GM18519 (cell line): ENCODE data around the gene PLXNB1.
"Not testable (repeated sequence)": the region's sequence is repeated elsewhere in the genome, so short reads cannot be mapped to it uniquely, and the experiment has no call there.

Experiments used
- ATAC-seq: cut with Tn5 transposase; IDR thresholded peaks from one replicate; pipeline ENCODE4 v1.9.1; 2021; ENCODE audit warnings: mild to moderate bottlenecking, moderate library complexity; ENCODE audit not compliant: unreplicated experiment, low FRiP score

The PLXNB1 gene

GRCh38 chr3:48465531-48466378 lies 35.9 kb upstream of the PLXNB1 start:
- peak; percentile 56 for ATAC-seq

DNA sequence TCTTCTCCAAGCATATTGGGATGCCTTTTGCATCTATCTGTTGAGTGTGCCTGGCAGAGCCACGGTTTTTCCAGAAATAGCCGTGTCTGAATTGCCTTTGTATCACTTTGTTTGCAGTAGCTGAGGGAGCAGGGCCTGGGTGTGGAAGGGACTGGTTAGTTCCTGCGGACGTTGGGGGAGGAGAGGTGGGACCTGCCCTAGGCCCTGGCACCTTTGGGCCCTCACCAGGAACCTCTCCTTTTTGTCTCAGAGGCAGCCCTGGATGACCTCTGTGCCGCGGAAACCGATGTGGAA lies 35.3 kb upstream of the PLXNB1 start:
- ATAC-seq, result no peak

- no peak for ATAC-seq
Observed at GRCh38 chr3:48464713-48465221, 34.9 kb upstream of the PLXNB1 start.

DNA sequence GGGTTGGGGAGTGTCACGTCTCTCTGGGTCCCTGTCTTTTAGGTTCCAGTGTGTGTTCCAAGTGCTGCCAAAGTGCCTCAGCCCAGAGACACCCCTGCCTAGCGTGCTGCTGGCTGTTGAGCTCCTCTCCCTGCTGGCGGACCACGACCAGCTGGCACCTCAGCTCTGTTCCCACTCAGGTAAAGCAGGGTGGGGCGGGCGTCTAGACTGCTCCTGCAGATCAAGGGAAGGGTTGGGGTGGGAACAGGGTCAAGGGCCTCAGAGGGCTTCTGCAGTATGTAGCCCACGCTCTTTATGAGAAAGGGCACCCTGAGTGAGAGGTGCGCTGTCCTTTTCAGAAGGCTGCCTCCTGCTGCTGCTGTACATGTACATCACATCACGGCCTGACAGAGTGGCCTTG lies 33.8 kb upstream of the PLXNB1 start:
- no peak for ATAC-seq

- not testable (repeated sequence) for ATAC-seq
Observed at GRCh38 chr3:48461767-48462166, 31.9 kb upstream of the PLXNB1 start.

GRCh38 chr3:48460517-48460902 lies 30.6 kb upstream of the PLXNB1 start:
- ATAC-seq, result no peak

DNA sequence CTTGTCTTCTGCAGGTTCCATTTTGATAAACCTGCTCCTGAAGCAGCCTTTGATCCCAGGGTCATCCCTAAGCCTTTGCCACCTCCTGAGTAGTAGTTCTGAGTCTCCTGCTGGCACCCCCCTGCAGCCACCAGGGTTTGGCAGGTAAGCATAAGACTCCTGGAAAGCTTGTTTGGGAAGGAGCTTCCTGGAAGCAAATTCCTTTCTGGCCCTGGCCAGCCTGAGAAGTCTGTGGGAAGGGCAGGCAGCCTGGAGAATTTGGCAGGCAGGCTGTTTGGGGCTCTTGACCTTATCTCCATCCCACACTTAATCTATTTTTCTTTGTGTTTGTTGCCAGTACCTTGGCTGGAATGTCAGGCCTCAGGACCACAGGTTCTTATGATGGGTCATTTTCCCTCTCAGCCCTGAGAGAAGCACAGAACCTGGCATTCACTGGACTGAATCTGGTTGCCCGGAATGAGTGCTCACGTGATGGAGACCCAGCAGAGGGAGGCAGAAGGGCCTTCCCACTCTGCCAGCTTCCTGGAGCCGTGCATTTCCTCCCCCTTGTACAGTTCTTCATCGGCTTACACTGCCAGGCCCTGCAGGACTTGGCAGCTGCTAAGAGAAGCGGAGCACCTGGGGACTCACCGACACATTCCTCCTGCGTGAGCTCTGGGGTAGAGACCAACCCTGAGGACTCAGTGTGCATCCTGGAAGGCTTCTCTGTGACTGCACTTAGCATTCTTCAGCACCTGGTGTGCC lies 30.1 kb upstream of the PLXNB1 start:
- ATAC-seq, result no peak

GRCh38 chr3:48459331-48459730 lies 29.4 kb upstream of the PLXNB1 start:
- ATAC-seq, result no peak

DNA sequence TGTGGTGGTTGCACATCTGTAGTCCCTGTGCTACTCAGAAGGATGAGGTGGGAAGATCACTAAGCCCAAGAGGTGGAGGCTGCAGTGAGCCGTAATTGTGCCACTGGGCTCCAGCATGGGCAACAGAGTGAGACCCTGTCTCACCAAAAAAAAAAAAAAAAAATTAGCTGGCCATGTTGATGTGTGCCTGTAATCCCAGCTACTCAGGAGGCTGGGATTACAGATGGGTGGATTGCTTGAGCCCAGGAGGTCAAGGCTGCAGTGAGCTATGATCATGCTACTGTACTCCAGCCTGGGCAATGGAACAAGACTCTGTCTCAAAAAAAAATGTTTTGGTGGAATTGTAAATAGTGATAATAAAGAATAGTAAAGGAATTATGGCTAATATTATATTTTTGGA lies 26.6 kb upstream of the PLXNB1 start:
- no peak for ATAC-seq

DNA sequence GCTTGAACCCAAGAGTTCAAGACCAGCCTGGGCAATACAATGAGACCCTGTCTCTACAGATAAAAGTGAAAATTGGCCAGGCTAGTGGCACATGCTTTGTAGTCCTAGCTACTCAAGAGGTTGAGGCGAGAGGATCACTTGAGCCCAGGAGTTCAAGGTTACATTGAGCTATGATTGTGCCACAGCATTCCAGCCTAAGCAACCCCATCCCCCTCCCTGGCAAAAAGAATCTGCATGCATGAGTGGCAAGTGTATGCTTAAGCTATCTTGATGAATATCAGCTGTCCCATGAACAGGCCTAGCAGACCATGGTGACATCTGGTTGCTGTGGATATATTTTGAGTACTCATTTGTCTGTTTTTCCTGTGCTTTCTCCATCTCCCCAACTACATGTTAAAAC lies 21.4 kb upstream of the PLXNB1 start:
- ATAC-seq, result no peak

DNA sequence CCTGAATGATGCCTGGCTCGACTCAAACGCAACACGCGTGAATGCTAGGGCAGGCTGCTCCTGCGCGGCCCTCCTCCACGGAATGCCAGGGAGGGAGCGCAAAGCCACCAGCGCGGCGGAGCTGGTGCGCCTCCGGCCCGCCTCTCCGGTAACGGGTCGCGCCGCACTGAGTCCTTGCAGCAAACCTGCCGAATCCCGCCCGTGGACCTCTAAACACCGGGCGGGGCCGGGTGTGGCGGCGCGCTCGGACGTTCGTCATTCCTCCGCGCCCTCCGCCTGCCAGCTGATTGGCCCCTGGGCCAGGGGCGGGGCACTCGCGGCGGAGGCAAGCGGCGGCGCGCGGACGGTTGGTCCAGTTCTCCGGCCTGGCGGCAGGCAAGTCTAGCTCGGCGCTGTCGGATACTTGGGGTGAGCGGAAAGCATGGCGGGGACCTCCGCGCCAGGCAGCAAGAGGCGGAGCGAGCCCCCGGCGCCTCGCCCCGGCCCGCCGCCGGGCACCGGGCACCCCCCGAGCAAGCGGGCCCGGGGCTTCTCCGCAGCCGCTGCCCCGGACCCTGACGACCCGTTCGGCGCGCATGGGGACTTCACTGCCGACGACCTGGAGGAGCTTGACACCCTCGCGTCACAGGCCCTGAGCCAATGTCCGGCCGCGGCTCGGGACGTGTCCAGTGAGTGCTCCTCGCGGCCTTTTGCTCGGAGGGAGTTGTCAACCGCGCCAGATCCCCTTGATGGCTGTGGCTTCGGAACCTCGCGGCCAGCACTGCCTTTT lies 16.7 kb upstream of the PLXNB1 start, which contains the start of gene ATRIP:
ATRIP (plus strand) TSS at position 313 of the 769 bp plus-strand sequence; CDS start at position 422, 109 bp downstream.
- ATAC-seq, result peak; percentile 78

- ATAC-seq, result no peak
Observed at GRCh38 chr3:48446043-48446424, 16.1 kb upstream of the PLXNB1 start.

GRCh38 chr3:48445277-48445882 lies 15.5 kb upstream of the PLXNB1 start:
- no peak for ATAC-seq

DNA sequence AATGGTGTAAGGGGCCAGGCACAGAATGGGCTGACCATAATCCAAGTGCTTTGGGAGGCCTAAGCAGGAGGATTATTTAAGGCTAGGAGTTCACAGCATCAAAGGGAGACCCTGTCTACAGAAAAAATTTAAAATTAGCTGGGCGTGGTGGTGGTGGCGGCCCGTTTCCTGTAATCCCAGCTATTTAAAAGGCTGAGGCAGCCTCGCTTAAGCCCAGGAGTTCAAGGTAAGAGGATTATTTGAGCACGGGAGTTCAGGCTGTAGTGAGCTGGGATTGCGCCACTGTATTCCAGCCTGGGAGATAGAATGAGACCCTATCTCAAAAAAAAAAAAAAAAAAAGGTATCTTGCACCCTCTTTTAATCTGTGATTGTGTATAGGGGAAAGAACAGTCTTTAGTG lies 12.1 kb upstream of the PLXNB1 start:
- no peak for ATAC-seq

DNA sequence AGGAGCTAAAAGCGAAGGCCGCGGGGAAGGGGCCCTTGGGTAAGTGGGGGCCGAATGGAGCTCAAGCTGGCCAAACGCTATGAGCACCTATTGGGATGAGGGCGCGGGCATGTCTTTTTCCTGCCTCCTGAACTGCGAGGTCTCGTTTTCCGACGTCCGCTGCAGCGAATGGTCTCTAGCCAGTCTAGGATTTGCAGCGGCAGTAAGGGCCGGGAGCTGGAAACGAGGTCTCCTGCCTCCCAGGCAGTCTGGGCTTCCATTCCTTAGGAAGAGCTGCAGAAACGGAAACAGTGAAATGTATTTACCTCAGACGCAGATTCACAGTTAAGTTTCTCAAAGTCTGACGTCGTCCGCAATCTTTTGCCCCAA lies 10.7 kb upstream of the PLXNB1 start:
- ATAC-seq, result no peak

- peak; percentile 85 for ATAC-seq
Observed at GRCh38 chr3:48439820-48440589, 10.1 kb upstream of the PLXNB1 start, which contains the start of the genes CCDC51 and TMA7. CCDC51 (minus strand) TSS chr3:48440119; CDS start chr3:48435128, 4,991 bp downstream. TMA7 (plus strand) TSS chr3:48440257; CDS start chr3:48440297, 40 bp downstream.

GRCh38 chr3:48437812-48438211 lies 7.9 kb upstream of the PLXNB1 start:
- ATAC-seq, result no peak

GRCh38 chr3:48436855-48437254 lies 7.0 kb upstream of the PLXNB1 start:
- ATAC-seq, result no peak

GRCh38 chr3:48436477-48436787 lies 6.5 kb upstream of the PLXNB1 start:
- no peak for ATAC-seq
